SU-DHL-6 (cell line): ENCODE measurements around the gene SPTBN1.

ENCODE experiments used
- EZH2phosphoT487 ChIP-seq: fragments of 200-600 bp; sonication (generic), shearing (Covaris generic); conservative IDR thresholded peaks from 2 replicates; pipeline ENCODE4 v1.6.1; 2018; ENCODE audit warnings: mild to moderate bottlenecking, antibody characterized with exemption, low read length, moderate library complexity, mixed read lengths
- TF ChIP-seq, protein P1 (sequence below): fragments of 200-600 bp; sonication (generic); IDR thresholded peaks from one replicate; pipeline ENCODE4 v1.5.1; 2017; ENCODE audit warnings: antibody characterized with exemption, mild to moderate bottlenecking, low read length, moderate library complexity; ENCODE audit not compliant: insufficient read depth, poor library complexity, severe bottlenecking

DNA sequence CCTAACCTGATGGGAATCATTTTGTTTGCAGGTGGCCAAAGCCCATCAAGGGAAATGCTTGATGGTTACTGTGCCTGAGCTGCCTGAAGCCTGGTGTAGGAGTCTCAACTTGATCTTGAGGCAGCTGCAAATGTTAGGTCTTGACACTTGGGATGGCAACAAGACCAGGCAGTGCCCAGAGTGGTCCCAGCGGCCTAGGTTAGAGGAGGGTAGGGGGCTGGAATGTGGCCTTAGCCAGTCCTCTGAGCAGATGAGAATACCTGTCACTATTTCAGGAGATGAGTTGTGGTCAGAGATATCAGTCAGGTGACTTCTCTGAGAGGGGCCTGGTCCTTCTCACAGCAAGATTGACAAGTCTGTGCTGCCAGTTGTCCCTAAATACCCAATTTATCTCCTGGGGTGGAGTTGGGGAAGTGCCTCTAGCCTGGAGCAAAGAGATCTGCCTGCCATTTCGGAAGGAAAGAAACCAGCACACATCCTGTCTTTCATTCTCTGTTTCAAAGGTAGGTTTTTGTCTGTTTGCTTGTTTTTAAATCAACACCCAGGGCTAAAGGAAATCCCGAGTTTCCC, 13.4 kb downstream of the SPTBN1 start:
- TF ChIP-seq, protein P1, sequence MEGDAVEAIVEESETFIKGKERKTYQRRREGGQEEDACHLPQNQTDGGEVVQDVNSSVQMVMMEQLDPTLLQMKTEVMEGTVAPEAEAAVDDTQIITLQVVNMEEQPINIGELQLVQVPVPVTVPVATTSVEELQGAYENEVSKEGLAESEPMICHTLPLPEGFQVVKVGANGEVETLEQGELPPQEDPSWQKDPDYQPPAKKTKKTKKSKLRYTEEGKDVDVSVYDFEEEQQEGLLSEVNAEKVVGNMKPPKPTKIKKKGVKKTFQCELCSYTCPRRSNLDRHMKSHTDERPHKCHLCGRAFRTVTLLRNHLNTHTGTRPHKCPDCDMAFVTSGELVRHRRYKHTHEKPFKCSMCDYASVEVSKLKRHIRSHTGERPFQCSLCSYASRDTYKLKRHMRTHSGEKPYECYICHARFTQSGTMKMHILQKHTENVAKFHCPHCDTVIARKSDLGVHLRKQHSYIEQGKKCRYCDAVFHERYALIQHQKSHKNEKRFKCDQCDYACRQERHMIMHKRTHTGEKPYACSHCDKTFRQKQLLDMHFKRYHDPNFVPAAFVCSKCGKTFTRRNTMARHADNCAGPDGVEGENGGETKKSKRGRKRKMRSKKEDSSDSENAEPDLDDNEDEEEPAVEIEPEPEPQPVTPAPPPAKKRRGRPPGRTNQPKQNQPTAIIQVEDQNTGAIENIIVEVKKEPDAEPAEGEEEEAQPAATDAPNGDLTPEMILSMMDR, result no peak
- no peak for TF ChIP-seq EZH2phosphoT487
